ENCODE measurements around the gene FOXJ3. TPM values are rescaled to one million over a fixed set of nuclear protein-coding genes. Genes with fewer than 3 reads are reported as not detected.

The FOXJ3 gene
- total and polyA plus RNA-seq, 8 donors, result 39.6 to 65.2 (median 57.0) TPM

- TF ChIP-seq, protein P1, sequence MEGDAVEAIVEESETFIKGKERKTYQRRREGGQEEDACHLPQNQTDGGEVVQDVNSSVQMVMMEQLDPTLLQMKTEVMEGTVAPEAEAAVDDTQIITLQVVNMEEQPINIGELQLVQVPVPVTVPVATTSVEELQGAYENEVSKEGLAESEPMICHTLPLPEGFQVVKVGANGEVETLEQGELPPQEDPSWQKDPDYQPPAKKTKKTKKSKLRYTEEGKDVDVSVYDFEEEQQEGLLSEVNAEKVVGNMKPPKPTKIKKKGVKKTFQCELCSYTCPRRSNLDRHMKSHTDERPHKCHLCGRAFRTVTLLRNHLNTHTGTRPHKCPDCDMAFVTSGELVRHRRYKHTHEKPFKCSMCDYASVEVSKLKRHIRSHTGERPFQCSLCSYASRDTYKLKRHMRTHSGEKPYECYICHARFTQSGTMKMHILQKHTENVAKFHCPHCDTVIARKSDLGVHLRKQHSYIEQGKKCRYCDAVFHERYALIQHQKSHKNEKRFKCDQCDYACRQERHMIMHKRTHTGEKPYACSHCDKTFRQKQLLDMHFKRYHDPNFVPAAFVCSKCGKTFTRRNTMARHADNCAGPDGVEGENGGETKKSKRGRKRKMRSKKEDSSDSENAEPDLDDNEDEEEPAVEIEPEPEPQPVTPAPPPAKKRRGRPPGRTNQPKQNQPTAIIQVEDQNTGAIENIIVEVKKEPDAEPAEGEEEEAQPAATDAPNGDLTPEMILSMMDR (IDR thresholded peaks at IDR 0.05), result no peak
- no peak overlapping the region for H3K4me3 ChIP-seq
- DNase-seq (no peak), ATAC-seq (no peak)
- no peak overlapping the region for H3K27ac ChIP-seq
- H3K27me3 ChIP-seq, result no peaks in the 10 kb centered on the region
- intact Hi-C loops (cut with DNase I), result no loop called here
- H3K4me1 ChIP-seq, result peaks cover 0 to 4% of the 10 kb centered on the region in 2 donors
- peaks cover 0 to 21% of the 10 kb centered on the region in 2 donors for H3K9me3 ChIP-seq
- H3K36me3 ChIP-seq, result peaks cover 0 to 15% of the 10 kb centered on the region in 2 donors
Measured at GRCh38 chr1:42305639-42306038, 29.4 kb downstream of the FOXJ3 start.

- no peaks in the 10 kb centered on the region for H3K27me3 ChIP-seq
- H3K36me3 ChIP-seq, result peaks cover 0 to 9% of the 10 kb centered on the region in 2 donors
- ATAC-seq (no peak), DNase-seq (no peak)
- H3K4me1 ChIP-seq, result peaks cover 0 to 4% of the 10 kb centered on the region in 2 donors
- intact Hi-C loops (cut with DNase I), result no loop called here
- no peak overlapping the region for H3K27ac ChIP-seq
- H3K9me3 ChIP-seq, result peaks cover 0 to 23% of the 10 kb centered on the region in 2 donors
- TF ChIP-seq, protein P1 (IDR thresholded peaks at IDR 0.05), result no peak
- no peak overlapping the region for H3K4me3 ChIP-seq
Measured at GRCh38 chr1:42302034-42302433, 33.0 kb downstream of the FOXJ3 start.

- H3K4me3 ChIP-seq, result no peak overlapping the region
- intact Hi-C loops (cut with DNase I), result no loop called here
- H3K4me1 ChIP-seq, result no peaks in the 10 kb centered on the region
- no peak overlapping the region for H3K27ac ChIP-seq
- peaks cover 0 to 9% of the 10 kb centered on the region in 2 donors for H3K36me3 ChIP-seq
- ATAC-seq, result no peak
- H3K9me3 ChIP-seq, result peaks cover 0 to 19% of the 10 kb centered on the region in 2 donors
- H3K27me3 ChIP-seq, result no peaks in the 10 kb centered on the region
- TF ChIP-seq, protein P1 (IDR thresholded peaks at IDR 0.05), result no peak
- no peak for DNase-seq
Measured at GRCh38 chr1:42298520-42298919, 36.5 kb downstream of the FOXJ3 start.

- intact Hi-C loops (cut with DNase I), result no loop called here
Measured at GRCh38 chr1:42295816-42296215, 39.2 kb downstream of the FOXJ3 start.

GRCh38 chr1:42290130-42290529 lies 44.9 kb downstream of the FOXJ3 start:
- Histone ChIP-seq H3K4me1 (no peaks in the 10 kb centered on the region), H3K27me3 (no peaks in the 10 kb centered on the region), H3K27ac (no peak overlapping the region), H3K36me3 (no peaks in the 10 kb centered on the region), H3K4me3 (no peak overlapping the region), H3K9me3 (no peaks in the 10 kb centered on the region)
- DNase-seq, result no peak
- ATAC-seq, result no peak
- intact Hi-C loops (cut with DNase I), result no loop called here
- TF ChIP-seq, protein P1 (IDR thresholded peaks at IDR 0.05), result no peak

More at GRCh38 chr1:42295816-42296215, 39.2 kb downstream of the FOXJ3 start:
- Histone ChIP-seq H3K27ac (no peak overlapping the region), H3K9me3 (peaks cover 0 to 4% of the 10 kb centered on the region in 2 donors), H3K4me3 (no peak overlapping the region), H3K27me3 (no peaks in the 10 kb centered on the region), H3K4me1 (no peaks in the 10 kb centered on the region), H3K36me3 (no peaks in the 10 kb centered on the region)
- DNase-seq (no peak), ATAC-seq (no peak)
- TF ChIP-seq, protein P1 (IDR thresholded peaks at IDR 0.05), result no peak

All from left lung (tissue), 10 donors.